ENCODE measurements around the gene PLEK. TPM values are rescaled to one million over a fixed set of nuclear protein-coding genes. Genes with fewer than 3 reads are reported as not detected.

PLEK gene
- total and polyA plus RNA-seq, 7 donors = 0.89 to 3.9 (median 2.3) TPM

Other genes starting within 250 kb of the PLEK start
- 10 to 100 TPM; 13.0 to 26.2 (median 24.6) TPM for gene PNO1, start 207.4 kb upstream of the PLEK start, total RNA-seq
- 10 to 100 TPM; 22.4 to 50.8 (median 46.2) TPM for gene PNO1, start 207.4 kb upstream of the PLEK start, polyA plus RNA-seq
- gene PPP3R1, start 112.8 kb upstream of the PLEK start, total RNA-seq = 10 to 100 TPM; 45.7 to 69.4 (median 52.5) TPM
- gene PPP3R1, start 112.8 kb upstream of the PLEK start, polyA plus RNA-seq = 10 to 100 TPM; 19.2 to 45.6 (median 26.0) TPM
- gene CNRIP1, start 45.3 kb upstream of the PLEK start, total RNA-seq = 10 to 100 TPM in 1 of 4 donors, 1 to 10 TPM in 3; 4.6 to 11.7 (median 7.2) TPM
- gene CNRIP1, start 45.3 kb upstream of the PLEK start, polyA plus RNA-seq = 1 to 10 TPM; 3.5 to 6.1 (median 4.7) TPM
- 1 to 10 TPM in 2 of 4 donors, under 1 TPM in 2; 0.90 to 2.4 (median 1.6) TPM for gene FBXO48, start 102.0 kb downstream of the PLEK start, total RNA-seq
- 1 to 10 TPM in 1 of 3 donors, under 1 TPM in 2; 0.57 to 4.3 (median 0.87) TPM for gene FBXO48, start 102.0 kb downstream of the PLEK start, polyA plus RNA-seq
- 1 to 10 TPM; 2.8 to 4.3 (median 3.6) TPM for gene APLF, start 102.3 kb downstream of the PLEK start, total RNA-seq
- 1 to 10 TPM in 2 of 3 donors, under 1 TPM in 1; 0.52 to 1.6 (median 1.4) TPM for gene APLF, start 102.3 kb downstream of the PLEK start, polyA plus RNA-seq

Data from psoas muscle (tissue), 7 donors.